Measurements from ENCODE around the gene PROCA1. TPM values are rescaled to one million over a fixed set of nuclear protein-coding genes. Genes with fewer than 3 reads are reported as not detected.
A peak's percentile ranks its signal among the peaks of the same experiment; 100 is the strongest.
"Not testable (repeated sequence)": the region's sequence is repeated elsewhere in the genome, so short reads cannot be mapped to it uniquely, and the experiment has no call there.

Gene PROCA1
- total and polyA plus RNA-seq, 2 of the 13 experiments (the other 11 are each of a cell fraction or from before 2014, with no cell fraction given), result 0.73 to 1.5 TPM

GRCh38 chr17:28720997-28721329 is 9.3 kb upstream of the PROCA1 start:
- ATAC-seq; H2AFZ ChIP-seq (ENCODE audit: low read length); CTCF ChIA-PET (ENCODE audit: low intra/inter-chr PET ratio, low total read pairs); in situ Hi-C loops (cut with HindIII; ENCODE audit: extremely low pct_ligation_motif_present, low pct_unique_long_range_greater_than_20kb); BruUV-seq (replicated peaks); DNase-seq (ENCODE audit: low spot score); FAIRE-seq; H3K9me3 ChIP-seq (ENCODE audit: low read length); H3K27me3 ChIP-seq (ENCODE audit: control insufficient read depth in 1 of 2, insufficient read depth in 2 of 2, low read length in 2 of 2): not testable (repeated sequence)
- Histone ChIP-seq H3K4me3 (replicated peaks in 1 of 3; ENCODE audit: insufficient read depth in 1 of 3, low read depth in 2 of 3, low read length in 3 of 3) (peak overlapping the region; percentile 81 to 97 (median 96)), H3K36me3 (replicated peaks in 1 of 2; ENCODE audit: control insufficient read depth in 1 of 2, insufficient read depth in 2 of 2, low read length in 2 of 2) (peaks cover 8 to 38% of the 10 kb centered on the region in 2 experiments; a peak in 4 of 5 replicates), H3K4me2 (ENCODE audit: low read depth, low read length) (peak overlapping the region; percentile 96), H3K27ac (ENCODE audit: extremely low read length, insufficient read depth, low read length) (peak overlapping the region; percentile 89), H3K4me1 (ENCODE audit: insufficient read depth, low read length) (peaks cover 60% of the 10 kb centered on the region), H3K79me2 (ENCODE audit: insufficient read depth, low read length) (peaks cover 40% of the 10 kb centered on the region), H3K9ac (ENCODE audit: insufficient read depth, low read depth, low read length) (peak overlapping the region; percentile 98), H4K20me1 (ENCODE audit: insufficient read depth, low read length) (peaks cover 42% of the 10 kb centered on the region)
- TF ChIP-seq GATAD1 (CRISPR knock-in tag; IDR thresholded peaks at IDR 0.05) (0 out of 2 replicates have a peak, but pooled peaks have one; percentile 3), KMT2A (CRISPR knock-in tag; IDR thresholded peaks at IDR 0.05) (0 out of 2 replicates have a peak, but pooled peaks have one; percentile 1), RBFOX2 (IDR thresholded peaks at IDR 0.05; ENCODE audit: low read depth, low read length) (0 out of 2 replicates have a peak, but pooled peaks have one; percentile 38)
- WGBS (ENCODE audit: low lambda C conversion rate), result 6% methylated on average over 19 of the region's 19 CpGs
- intact Hi-C loops (cut with micrococcal nuclease; ENCODE audit: unreplicated experiment), result loop anchor here (5.0 kb wide), 1 partner anchor 74 kb away; the partner anchor contains the start of gene BLTP2
- POLR2A ChIA-PET, result interaction anchor here (1.8 to 4.2 kb wide), 5 partner anchors 14 to 180 kb away, joined by 7 to 220 read pairs (median 42); partner anchors contain the start of genes PROCA1, SDF2, SUPT6H and TRAF4

GRCh38 chr17:28720247-28720996 is 8.7 kb upstream of the PROCA1 start:
- BruUV-seq (replicated peaks), result TSS peak; percentile 85
- H3K27me3 ChIP-seq (ENCODE audit: control insufficient read depth in 1 of 2, insufficient read depth in 2 of 2, low read length in 2 of 2), result peaks cover 2 to 3% of the 10 kb centered on the region in 2 experiments; a peak in 3 of 5 replicates
- peaks cover 8 to 38% of the 10 kb centered on the region in 2 experiments; a peak in 4 of 5 replicates for H3K36me3 ChIP-seq (replicated peaks in 1 of 2; ENCODE audit: control insufficient read depth in 1 of 2, insufficient read depth in 2 of 2, low read length in 2 of 2)
- H3K9me3 ChIP-seq (ENCODE audit: low read length), result no peaks in the 10 kb centered on the region
- peaks cover 56% of the 10 kb centered on the region for H3K4me1 ChIP-seq (ENCODE audit: insufficient read depth, low read length)
- peak overlapping the region; percentile 96 for H3K4me2 ChIP-seq (ENCODE audit: low read depth, low read length)
- peak overlapping the region; percentile 98 for H3K9ac ChIP-seq (ENCODE audit: insufficient read depth, low read depth, low read length)
- WGBS (ENCODE audit: low lambda C conversion rate), result 1% methylated on average over 20 of the region's 30 CpGs
- peak overlapping the region; percentile 81 to 97 (median 96) for H3K4me3 ChIP-seq (replicated peaks in 1 of 3; ENCODE audit: insufficient read depth in 1 of 3, low read depth in 2 of 3, low read length in 3 of 3)
- FAIRE-seq (no peak), ATAC-seq (no peak), DNase-seq (ENCODE audit: low spot score) (no peak)
- CTCF ChIA-PET (ENCODE audit: low intra/inter-chr PET ratio, low total read pairs), result interaction anchor here (1.4 kb wide), 1 partner anchor 35 kb away, joined by 4 read pairs; no protein-coding TSS in a partner anchor
- in situ Hi-C loops (cut with HindIII; ENCODE audit: extremely low pct_ligation_motif_present, low pct_unique_long_range_greater_than_20kb) (no loop called here), intact Hi-C loops (cut with micrococcal nuclease; ENCODE audit: unreplicated experiment) (loop anchor here (5.0 kb wide), 1 partner anchor 73 kb away; the partner anchor contains the start of gene BLTP2)
- peak overlapping the region; percentile 89 for H3K27ac ChIP-seq (ENCODE audit: extremely low read length, insufficient read depth, low read length)
- H4K20me1 ChIP-seq (ENCODE audit: insufficient read depth, low read length), result peaks cover 42% of the 10 kb centered on the region
- H2AFZ ChIP-seq (ENCODE audit: low read length), result no peak overlapping the region
- POLR2A ChIA-PET, result interaction anchor here (0.6 to 4.2 kb wide), 26 partner anchors 8 to 458 kb away, joined by 3 to 220 read pairs (median 8); partner anchors contain the start of genes BLTP2, FAM222B, NEK8 and PHF12
- H3K79me2 ChIP-seq (ENCODE audit: insufficient read depth, low read length), result peaks cover 40% of the 10 kb centered on the region
- no peak for TF ChIP-seq TFE3 (CRISPR knock-in tag; IDR thresholded peaks at IDR 0.05)
- no peak for TF ChIP-seq ZNF598 (CRISPR knock-in tag; IDR thresholded peaks at IDR 0.05; ENCODE audit: borderline replicate concordance)
- peak; percentile 5 for TF ChIP-seq RBM39 (IDR thresholded peaks at IDR 0.05; ENCODE audit: low read depth, low read length, poor library complexity, severe bottlenecking)
- no peak for TF ChIP-seq ZNF180 (CRISPR knock-in tag; IDR thresholded peaks at IDR 0.05; ENCODE audit: borderline replicate concordance, low read depth)
- 0 out of 2 replicates have a peak, but pooled peaks have one; percentile 4 for TF ChIP-seq PHF21A (CRISPR knock-in tag; IDR thresholded peaks at IDR 0.05)
- TF ChIP-seq ZNF720 (CRISPR knock-in tag; IDR thresholded peaks at IDR 0.05), result no peak
- TF ChIP-seq SIX1 (CRISPR knock-in tag; IDR thresholded peaks at IDR 0.05; ENCODE audit: borderline replicate concordance), result no peak
- no peak for TF ChIP-seq YEATS2 (CRISPR knock-in tag; IDR thresholded peaks at IDR 0.05; ENCODE audit: borderline replicate concordance)
- TF ChIP-seq KMT2A (CRISPR knock-in tag; IDR thresholded peaks at IDR 0.05), result peak; percentile 22; the same call in 1 of the 2 replicates
- TF ChIP-seq NBN (conservative IDR thresholded peaks at IDR 0.05), result no peak
- TF ChIP-seq POLR2A (IDR thresholded peaks at IDR 0.05; ENCODE audit: insufficient read depth in 1 of 2, low read depth in 2 of 2, low read length in 2 of 2), result peak in 1 of 2 experiments; percentile 21; a peak in 2 of 4 replicates
- peak; percentile 5 for TF ChIP-seq ASH2L (IDR thresholded peaks at IDR 0.05; ENCODE audit: insufficient read length, low read depth, low read length)
- TF ChIP-seq SP2 (CRISPR knock-in tag; IDR thresholded peaks at IDR 0.05), result no peak
- no peak for TF ChIP-seq ZNF777 (CRISPR knock-in tag; IDR thresholded peaks at IDR 0.05)
- no peak for TF ChIP-seq TRIM24 (CRISPR knock-in tag; IDR thresholded peaks at IDR 0.05)

Data from HepG2 (cell line).